Gastrocnemius medialis (tissue), 4 donors: ENCODE data around the gene KTI12. TPM values are rescaled to one million over a fixed set of nuclear protein-coding genes. Genes with fewer than 3 reads are reported as not detected.

Experiments used
- ATAC-seq, 2 donors: fragments of 150-250 bp; one replicate each; pipeline ENCODE4 v1.9.1; 2016
- DNase-seq, 2 donors: peaks; one replicate each; pipeline ENCODE4 v3.0.0-alpha.2; 2019
- H3K27ac ChIP-seq, 4 donors: fragments of 200-600 bp; sonication (generic); 1 replicate in 1 of 4; 2 replicates in 3 of 4; pipeline ENCODE4 v1.5.1; 2016 to 2018; ENCODE audit warnings: mild to moderate bottlenecking in 2 of 4, moderate library complexity in 1 of 4
- H3K27me3 ChIP-seq, 3 donors: fragments of 200-600 bp; sonication (generic) in 2 of 3; 1 replicate in 1 of 3; 2 replicates in 2 of 3; pipeline versions ENCODE4 v1.5.1 to v1.6.0; 2016 to 2019; ENCODE audit warnings: mild to moderate bottlenecking in 1 of 3, moderate library complexity in 1 of 3
- H3K36me3 ChIP-seq, 2 donors: fragments of 200-600 bp; sonication (generic) in 1 of 2; one replicate each; pipeline ENCODE4 v1.5.1; 2017 to 2018
- H3K4me1 ChIP-seq, 2 donors: fragments of 200-600 bp; sonication (generic) in 1 of 2; one replicate each; pipeline ENCODE4 v1.5.1; 2016 to 2017; ENCODE audit warnings: mild to moderate bottlenecking in 2 of 2
- H3K4me3 ChIP-seq, 4 donors: fragments of 200-600 bp; sonication (generic) in 3 of 4; 1 replicate in 1 of 4; 2 replicates in 3 of 4; pipeline ENCODE4 v1.5.1; 2016 to 2019; ENCODE audit warnings: mild to moderate bottlenecking in 2 of 4
- H3K9me3 ChIP-seq, 3 donors: fragments of 200-600 bp; sonication (generic) in 2 of 3; 1 replicate in 1 of 3; 2 replicates in 2 of 3; pipeline ENCODE4 v1.5.1; 2016 to 2019
- POLR2A ChIP-seq, 2 donors: fragments of 450-650 bp; IDR thresholded peaks; one replicate each; pipeline ENCODE4 v1.6.1; 2017; ENCODE audit warnings: antibody characterized with exemption in 2 of 2, mild to moderate bottlenecking in 2 of 2, moderate library complexity in 2 of 2
- in situ Hi-C, 4 donors: fragments of 200-750 bp; cut with MboI; loops; one replicate each; pipeline versions ENCODE4 v1.15.0 to v1.8.0; 2017; ENCODE audit warnings: low sequenced_read_pairs in 4 of 4
- intact Hi-C: fragments of 100-400 bp; cut with DNase I; formaldehyde crosslinking; loops from one replicate; pipeline ENCODE4 v1.15.1; 2023; ENCODE audit warnings: low total_unique reads
- total RNA-seq, 4 donors: library from RNA; depleted of rRNA; stranded (reverse); fragments of >200 nt; gene quantifications; one replicate each; pipeline versions ENCODE4 v1.1.0 to v1.2.3, GENCODE V29; 2016
- TF ChIP-seq, protein P1 (sequence below), 5 experiments: fragments of 450-650 bp in 3 of 5; fragments of 200-600 bp in 2 of 5; sonication (generic) in 2 of 5; IDR thresholded peaks in 4 of 5; conservative IDR thresholded peaks in 1 of 5; 1 replicate in 4 of 5; 2 replicates in 1 of 5; pipeline ENCODE4 v1.5.1; 2016 to 2019; ENCODE audit warnings: antibody characterized with exemption in 5 of 5, mild to moderate bottlenecking in 3 of 5, moderate library complexity in 3 of 5

The KTI12 gene
- total RNA-seq, 4 donors from 2014 or later: 3.4 to 5.9 (median 5.1) TPM

GRCh38 chr1:52045236-52045635 is 11.6 kb upstream of the KTI12 start:
- TF ChIP-seq, protein P1, sequence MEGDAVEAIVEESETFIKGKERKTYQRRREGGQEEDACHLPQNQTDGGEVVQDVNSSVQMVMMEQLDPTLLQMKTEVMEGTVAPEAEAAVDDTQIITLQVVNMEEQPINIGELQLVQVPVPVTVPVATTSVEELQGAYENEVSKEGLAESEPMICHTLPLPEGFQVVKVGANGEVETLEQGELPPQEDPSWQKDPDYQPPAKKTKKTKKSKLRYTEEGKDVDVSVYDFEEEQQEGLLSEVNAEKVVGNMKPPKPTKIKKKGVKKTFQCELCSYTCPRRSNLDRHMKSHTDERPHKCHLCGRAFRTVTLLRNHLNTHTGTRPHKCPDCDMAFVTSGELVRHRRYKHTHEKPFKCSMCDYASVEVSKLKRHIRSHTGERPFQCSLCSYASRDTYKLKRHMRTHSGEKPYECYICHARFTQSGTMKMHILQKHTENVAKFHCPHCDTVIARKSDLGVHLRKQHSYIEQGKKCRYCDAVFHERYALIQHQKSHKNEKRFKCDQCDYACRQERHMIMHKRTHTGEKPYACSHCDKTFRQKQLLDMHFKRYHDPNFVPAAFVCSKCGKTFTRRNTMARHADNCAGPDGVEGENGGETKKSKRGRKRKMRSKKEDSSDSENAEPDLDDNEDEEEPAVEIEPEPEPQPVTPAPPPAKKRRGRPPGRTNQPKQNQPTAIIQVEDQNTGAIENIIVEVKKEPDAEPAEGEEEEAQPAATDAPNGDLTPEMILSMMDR (IDR thresholded peaks at IDR 0.05 in 4 of 5, conservative IDR thresholded peaks at IDR 0.05 in 1 of 5): no peak
- TF ChIP-seq POLR2A (IDR thresholded peaks at IDR 0.05): no peak
- in situ Hi-C loops: no loop called here
- ATAC-seq: no peak

DNA sequence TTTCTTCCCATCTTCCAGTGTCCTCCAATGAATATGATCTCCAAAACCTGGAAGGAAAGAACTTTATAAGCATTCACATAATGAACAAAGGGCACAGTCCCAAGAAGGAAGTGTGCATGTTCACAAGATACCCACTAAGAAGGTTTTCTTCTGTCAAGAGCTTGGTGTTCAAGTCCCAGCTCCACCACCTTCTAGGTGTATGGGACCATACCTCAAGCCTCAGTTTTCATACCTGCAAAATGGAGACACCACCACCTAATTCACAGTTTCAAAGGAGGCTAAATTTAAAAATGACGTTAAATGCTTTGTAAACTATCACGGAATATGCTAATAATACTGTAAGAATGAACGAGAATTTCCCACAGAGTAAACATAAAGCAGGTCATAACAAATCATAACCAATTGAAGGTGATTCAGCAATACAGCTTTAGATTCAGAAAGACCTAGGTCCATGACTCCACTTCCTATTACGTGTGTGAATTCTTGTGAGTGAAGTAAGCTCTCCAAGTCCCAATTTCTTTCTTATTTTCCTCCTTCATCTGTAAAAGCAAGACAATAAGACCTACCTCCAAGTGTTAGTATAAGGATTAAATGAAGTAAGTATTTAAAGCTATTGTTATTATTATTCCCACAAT is 8.1 kb upstream of the KTI12 start:
- ATAC-seq (no peak), DNase-seq (no peak)
- TF ChIP-seq POLR2A (IDR thresholded peaks at IDR 0.05): no peak
- TF ChIP-seq, protein P1 (IDR thresholded peaks at IDR 0.05 in 4 of 5, conservative IDR thresholded peaks at IDR 0.05 in 1 of 5): no peak
- intact Hi-C loops (no loop called here), in situ Hi-C loops (no loop called here)
- Histone ChIP-seq H3K36me3 (peaks cover 0 to 22% of the 10 kb centered on the region in 2 donors), H3K4me1 (no peaks in the 10 kb centered on the region), H3K4me3 (no peak overlapping the region), H3K27ac (no peak overlapping the region), H3K27me3 (no peaks in the 10 kb centered on the region), H3K9me3 (no peaks in the 10 kb centered on the region)

More at GRCh38 chr1:52045236-52045635, 11.6 kb upstream of the KTI12 start:
- H3K27me3 ChIP-seq: no peaks in the 10 kb centered on the region
- H3K36me3 ChIP-seq: peaks cover 0 to 13% of the 10 kb centered on the region in 2 donors
- H3K9me3 ChIP-seq: no peaks in the 10 kb centered on the region
- no peak for DNase-seq
- H3K4me3 ChIP-seq: no peak overlapping the region
- no peak overlapping the region for H3K27ac ChIP-seq
- no peaks in the 10 kb centered on the region for H3K4me1 ChIP-seq
- intact Hi-C loops: no loop called here

- in situ Hi-C loops: no loop called here
- intact Hi-C loops: no loop called here
These were observed 4.3 kb upstream of the KTI12 start for GRCh38 chr1:52037909-52038308.

GRCh38 chr1:52037402-52037814 is 3.8 kb upstream of the KTI12 start:
- TF ChIP-seq, protein P1 (IDR thresholded peaks at IDR 0.05 in 4 of 5, conservative IDR thresholded peaks at IDR 0.05 in 1 of 5): no peak
- in situ Hi-C loops (no loop called here), intact Hi-C loops (no loop called here)
- H3K9me3 ChIP-seq: no peaks in the 10 kb centered on the region
- no peak overlapping the region for H3K4me3 ChIP-seq
- peaks cover 0 to 22% of the 10 kb centered on the region in 2 donors for H3K36me3 ChIP-seq
- ATAC-seq (no peak), DNase-seq (no peak)
- H3K27ac ChIP-seq: no peak overlapping the region
- H3K4me1 ChIP-seq: peaks cover 5% of the 10 kb centered on the region in 2 donors
- no peaks in the 10 kb centered on the region for H3K27me3 ChIP-seq

More at GRCh38 chr1:52037909-52038308, 4.3 kb upstream of the KTI12 start:
- H3K27ac ChIP-seq: no peak overlapping the region
- no peak for ATAC-seq
- TF ChIP-seq POLR2A (IDR thresholded peaks at IDR 0.05): no peak
- TF ChIP-seq, protein P1 (IDR thresholded peaks at IDR 0.05 in 4 of 5, conservative IDR thresholded peaks at IDR 0.05 in 1 of 5): no peak
- no peak for DNase-seq
- no peaks in the 10 kb centered on the region for H3K9me3 ChIP-seq
- H3K27me3 ChIP-seq: no peaks in the 10 kb centered on the region
- H3K4me3 ChIP-seq: no peak overlapping the region
- peaks cover 0 to 3% of the 10 kb centered on the region in 2 donors for H3K4me1 ChIP-seq
- H3K36me3 ChIP-seq: peaks cover 0 to 22% of the 10 kb centered on the region in 2 donors

- no peak for TF ChIP-seq POLR2A (IDR thresholded peaks at IDR 0.05)
- TF ChIP-seq, protein P1 (IDR thresholded peaks at IDR 0.05 in 4 of 5, conservative IDR thresholded peaks at IDR 0.05 in 1 of 5): no peak
- peak overlapping the region; percentile 79 to 88 (median 88) for H3K27ac ChIP-seq
- intact Hi-C loops: no loop called here
These were observed 407 bp upstream of the KTI12 start for GRCh38 chr1:52034050-52034384.

More at GRCh38 chr1:52034050-52034384, 407 bp upstream of the KTI12 start:
- Histone ChIP-seq H3K9me3 (no peaks in the 10 kb centered on the region), H3K4me3 (peak overlapping the region; percentile 80 to 95 (median 86)), H3K27me3 (no peaks in the 10 kb centered on the region), H3K36me3 (peaks cover 0 to under 1% of the 10 kb centered on the region in 2 donors), H3K4me1 (peaks cover 15 to 16% of the 10 kb centered on the region in 2 donors)
- no peak for DNase-seq
- in situ Hi-C loops: no loop called here
- ATAC-seq: no peak
